ENCODE measurements around the gene DIS3.
"Not testable (repeated sequence)": the region's sequence is repeated elsewhere in the genome, so short reads cannot be mapped to it uniquely, and the experiment has no call there.

Gene DIS3

GRCh38 chr13:72781451-72782439 is at the start of gene DIS3, which contains the start of gene PIBF1:
Gene DIS3 (minus strand): TSS chr13:72781900. CDS start chr13:72781832, 68 bp downstream.
Gene PIBF1 (plus strand): TSS chr13:72782133. CDS start chr13:72783470, 1,337 bp downstream.
- DNase-seq (ENCODE audit: low read depth in 2 of 2) = peak; percentile 93 to 95

- no peak for DNase-seq (ENCODE audit: low read depth in 2 of 2)
These were observed 42.0 kb upstream of the DIS3 start for GRCh38 chr13:72823724-72824123.

GRCh38 chr13:72823081-72823480 is 41.4 kb upstream of the DIS3 start:
- DNase-seq (ENCODE audit: low read depth in 2 of 2) = no peak

GRCh38 chr13:72820898-72821279 is 39.2 kb upstream of the DIS3 start:
- no peak for DNase-seq (ENCODE audit: low read depth in 2 of 2)

- DNase-seq (ENCODE audit: low read depth in 2 of 2) = no peak
These were observed 38.6 kb upstream of the DIS3 start for GRCh38 chr13:72820156-72820897.

- no peak for DNase-seq (ENCODE audit: low read depth in 2 of 2)
These were observed 27.3 kb upstream of the DIS3 start for GRCh38 chr13:72808917-72809500.

GRCh38 chr13:72806514-72806913 is 24.8 kb upstream of the DIS3 start:
- DNase-seq (ENCODE audit: low read depth in 2 of 2) = not testable (repeated sequence)

GRCh38 chr13:72805676-72806346 is 24.1 kb upstream of the DIS3 start:
- no peak for DNase-seq (ENCODE audit: low read depth in 2 of 2)

GRCh38 chr13:72804301-72804700 is 22.6 kb upstream of the DIS3 start:
- DNase-seq (ENCODE audit: low read depth in 2 of 2) = no peak

GRCh38 chr13:72798817-72799216 is 17.1 kb upstream of the DIS3 start:
- no peak for DNase-seq (ENCODE audit: low read depth in 2 of 2)

- no peak for DNase-seq (ENCODE audit: low read depth in 2 of 2)
These were observed 10.9 kb upstream of the DIS3 start for GRCh38 chr13:72792640-72793039.

GRCh38 chr13:72788831-72789230 is 7.1 kb upstream of the DIS3 start:
- DNase-seq (ENCODE audit: low read depth in 2 of 2) = no peak

- not testable (repeated sequence) for DNase-seq (ENCODE audit: low read depth in 2 of 2)
These were observed 3.0 kb upstream of the DIS3 start for GRCh38 chr13:72784679-72785078.

- no peak for DNase-seq (ENCODE audit: low read depth in 2 of 2)
These were observed 1.0 kb upstream of the DIS3 start for GRCh38 chr13:72782717-72783116.

GRCh38 chr13:72774019-72774418 is 7.7 kb downstream of the DIS3 start:
- no peak for DNase-seq (ENCODE audit: low read depth in 2 of 2)

GRCh38 chr13:72763411-72763810 is 18.3 kb downstream of the DIS3 start:
- DNase-seq (ENCODE audit: low read depth in 2 of 2) = no peak

GRCh38 chr13:72760189-72760588 is 21.5 kb downstream of the DIS3 start:
- DNase-seq (ENCODE audit: low read depth in 2 of 2) = no peak

- DNase-seq (ENCODE audit: low read depth in 2 of 2) = no peak
These were observed 23.7 kb downstream of the DIS3 start for GRCh38 chr13:72757792-72758535.

GRCh38 chr13:72754111-72754510 is 27.6 kb downstream of the DIS3 start:
- no peak for DNase-seq (ENCODE audit: low read depth in 2 of 2)

- no peak for DNase-seq (ENCODE audit: low read depth in 2 of 2)
These were observed 30.5 kb downstream of the DIS3 start for GRCh38 chr13:72751220-72751619.

GRCh38 chr13:72745260-72745659 is 36.4 kb downstream of the DIS3 start:
- DNase-seq (ENCODE audit: low read depth in 2 of 2) = no peak
